ENCODE results near the gene CA10.

CA10 gene

DNA sequence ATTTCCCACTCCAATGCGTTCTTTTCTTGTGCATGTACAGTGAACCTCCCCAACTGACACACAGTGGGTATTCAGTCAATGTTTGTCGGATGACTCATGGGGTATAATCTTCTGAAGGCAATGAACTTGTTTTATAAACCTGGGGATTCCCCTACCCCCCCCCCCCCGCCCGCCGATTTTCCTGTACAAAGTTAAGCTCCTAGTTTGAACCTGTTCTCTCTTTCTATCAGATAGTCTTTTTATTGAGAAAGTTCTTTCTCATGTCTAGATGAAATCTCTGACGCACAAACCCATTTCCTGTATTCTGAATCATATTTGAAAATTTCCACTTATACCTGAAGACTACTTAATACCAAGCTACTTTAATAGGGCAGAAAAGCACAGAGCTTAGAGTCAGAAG, 338.3 kb downstream of the CA10 start:
- TF ChIP-seq, protein P1, sequence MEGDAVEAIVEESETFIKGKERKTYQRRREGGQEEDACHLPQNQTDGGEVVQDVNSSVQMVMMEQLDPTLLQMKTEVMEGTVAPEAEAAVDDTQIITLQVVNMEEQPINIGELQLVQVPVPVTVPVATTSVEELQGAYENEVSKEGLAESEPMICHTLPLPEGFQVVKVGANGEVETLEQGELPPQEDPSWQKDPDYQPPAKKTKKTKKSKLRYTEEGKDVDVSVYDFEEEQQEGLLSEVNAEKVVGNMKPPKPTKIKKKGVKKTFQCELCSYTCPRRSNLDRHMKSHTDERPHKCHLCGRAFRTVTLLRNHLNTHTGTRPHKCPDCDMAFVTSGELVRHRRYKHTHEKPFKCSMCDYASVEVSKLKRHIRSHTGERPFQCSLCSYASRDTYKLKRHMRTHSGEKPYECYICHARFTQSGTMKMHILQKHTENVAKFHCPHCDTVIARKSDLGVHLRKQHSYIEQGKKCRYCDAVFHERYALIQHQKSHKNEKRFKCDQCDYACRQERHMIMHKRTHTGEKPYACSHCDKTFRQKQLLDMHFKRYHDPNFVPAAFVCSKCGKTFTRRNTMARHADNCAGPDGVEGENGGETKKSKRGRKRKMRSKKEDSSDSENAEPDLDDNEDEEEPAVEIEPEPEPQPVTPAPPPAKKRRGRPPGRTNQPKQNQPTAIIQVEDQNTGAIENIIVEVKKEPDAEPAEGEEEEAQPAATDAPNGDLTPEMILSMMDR (IDR thresholded peaks at IDR 0.05; ENCODE audit: insufficient read depth, low read length, poor library complexity, severe bottlenecking), result no peak
- no peaks in the 10 kb centered on the region for H3K36me3 ChIP-seq (ENCODE audit: control insufficient read depth, insufficient read depth, low read length)
- H3K27me3 ChIP-seq (replicated peaks; ENCODE audit: control insufficient read depth, insufficient read depth, low read length), result no peaks in the 10 kb centered on the region
- no peak overlapping the region for H3K4me3 ChIP-seq (replicated peaks; ENCODE audit: low read depth, low read length)
- no peak for DNase-seq (ENCODE audit: extremely low read depth, insufficient read length)

DNA sequence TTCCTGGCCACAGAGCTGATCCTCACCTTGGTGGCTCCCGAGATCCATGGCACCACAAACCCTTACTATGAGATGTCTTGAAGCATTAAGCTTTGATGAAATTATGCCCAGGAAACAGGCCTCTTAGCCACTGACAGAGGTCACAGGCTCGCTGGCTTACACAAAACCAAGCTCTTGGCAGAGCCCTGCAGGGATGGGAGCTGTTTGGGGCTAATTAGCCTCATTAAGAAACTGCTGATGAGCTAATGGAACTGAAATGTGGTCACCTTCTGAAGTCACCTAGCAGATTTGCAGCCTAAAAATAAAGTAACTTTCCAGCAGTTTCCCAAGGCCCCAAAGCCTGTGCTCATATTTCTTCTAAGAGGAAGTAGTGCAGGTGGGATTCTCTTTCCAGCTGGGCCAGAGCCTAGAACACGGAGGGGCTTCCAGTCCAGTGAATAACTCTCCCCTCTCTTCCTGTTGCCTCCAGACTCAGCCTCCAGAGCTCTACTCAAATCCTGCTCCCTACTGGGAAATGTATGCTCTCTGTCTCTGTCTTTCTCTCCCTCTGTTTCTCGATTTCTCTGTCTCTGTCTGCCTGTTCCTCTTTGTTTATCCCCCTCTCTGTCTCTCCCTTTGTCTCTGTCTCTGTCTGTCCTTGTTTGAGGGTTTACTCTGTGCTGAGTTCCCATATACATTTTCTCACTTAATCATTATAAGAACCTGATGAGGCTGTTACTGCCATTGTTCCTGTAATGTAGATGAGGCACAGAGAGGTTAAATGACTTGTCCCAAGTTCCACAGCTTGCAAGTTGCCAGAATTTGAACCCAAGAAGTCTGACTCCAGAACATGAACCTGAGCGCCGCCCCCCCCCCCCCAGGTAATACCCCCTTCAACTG, 338.9 kb downstream of the CA10 start:
- DNase-seq (ENCODE audit: extremely low read depth, insufficient read length), result no peak
- TF ChIP-seq, protein P1 (IDR thresholded peaks at IDR 0.05; ENCODE audit: insufficient read depth, low read length, poor library complexity, severe bottlenecking), result no peak
- H3K4me3 ChIP-seq (replicated peaks; ENCODE audit: low read depth, low read length), result no peak overlapping the region

DNA sequence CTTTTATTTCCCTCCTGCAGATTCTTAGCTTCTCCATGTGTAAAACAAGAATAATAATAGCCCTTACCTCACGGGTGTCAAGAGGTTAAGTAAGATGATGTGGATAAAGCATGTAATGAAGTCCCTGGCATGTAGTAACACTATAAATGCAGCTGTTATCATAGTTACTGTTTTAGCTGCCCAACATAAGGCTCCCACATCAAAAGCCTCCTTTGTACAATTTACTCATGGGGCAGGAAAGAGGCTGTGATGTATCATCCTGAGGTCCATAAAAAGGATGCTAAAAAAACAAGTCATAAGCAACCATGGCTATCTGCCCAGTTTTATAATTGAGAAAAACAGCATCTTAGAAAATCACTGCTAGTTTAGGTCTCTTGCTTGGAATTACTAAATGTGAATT, 339.7 kb downstream of the CA10 start:
- H3K4me3 ChIP-seq (replicated peaks; ENCODE audit: low read depth, low read length), result no peak overlapping the region
- DNase-seq (ENCODE audit: extremely low read depth, insufficient read length), result no peak
- TF ChIP-seq, protein P1 (IDR thresholded peaks at IDR 0.05; ENCODE audit: insufficient read depth, low read length, poor library complexity, severe bottlenecking), result no peak
- H3K36me3 ChIP-seq (ENCODE audit: control insufficient read depth, insufficient read depth, low read length), result no peaks in the 10 kb centered on the region
- H3K27me3 ChIP-seq (replicated peaks; ENCODE audit: control insufficient read depth, insufficient read depth, low read length), result no peaks in the 10 kb centered on the region

More for the DNA sequence above, 338.9 kb downstream of the CA10 start:
- Histone ChIP-seq H3K27me3 (replicated peaks; ENCODE audit: control insufficient read depth, insufficient read depth, low read length) (no peaks in the 10 kb centered on the region), H3K36me3 (ENCODE audit: control insufficient read depth, insufficient read depth, low read length) (no peaks in the 10 kb centered on the region)

DNA sequence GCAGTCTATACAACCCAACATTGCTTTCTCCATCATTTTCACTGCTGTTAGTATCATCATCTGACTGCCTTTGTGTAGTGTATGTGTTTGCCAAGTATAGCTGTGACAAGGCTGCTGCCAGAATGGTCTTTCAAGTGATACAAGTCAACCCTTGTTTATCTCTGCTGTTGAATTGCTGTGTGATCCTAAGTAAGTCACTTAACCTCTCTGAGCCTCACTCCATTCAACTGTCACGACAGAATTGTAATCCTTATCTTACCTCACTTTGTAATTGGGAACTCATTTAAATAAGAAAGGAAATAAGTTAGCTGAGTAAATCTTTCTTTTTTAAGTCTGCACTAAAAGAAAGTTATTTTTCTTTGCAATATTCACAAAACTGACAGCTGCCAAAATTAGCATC, 340.6 kb downstream of the CA10 start:
- TF ChIP-seq, protein P1 (IDR thresholded peaks at IDR 0.05; ENCODE audit: insufficient read depth, low read length, poor library complexity, severe bottlenecking), result no peak
- Histone ChIP-seq H3K27me3 (replicated peaks; ENCODE audit: control insufficient read depth, insufficient read depth, low read length) (no peaks in the 10 kb centered on the region; the same call in 1 of the 2 replicates), H3K36me3 (ENCODE audit: control insufficient read depth, insufficient read depth, low read length) (no peaks in the 10 kb centered on the region), H3K4me3 (replicated peaks; ENCODE audit: low read depth, low read length) (no peak overlapping the region)
- DNase-seq (ENCODE audit: extremely low read depth, insufficient read length), result no peak

GRCh38 chr17:51817117-51817516, 341.4 kb downstream of the CA10 start:
- Histone ChIP-seq H3K36me3 (ENCODE audit: control insufficient read depth, insufficient read depth, low read length) (no peaks in the 10 kb centered on the region), H3K27me3 (replicated peaks; ENCODE audit: control insufficient read depth, insufficient read depth, low read length) (no peaks in the 10 kb centered on the region; the same call in 1 of the 2 replicates), H3K4me3 (replicated peaks; ENCODE audit: low read depth, low read length) (no peak overlapping the region)
- DNase-seq (ENCODE audit: extremely low read depth, insufficient read length), result no peak
- TF ChIP-seq, protein P1 (IDR thresholded peaks at IDR 0.05; ENCODE audit: insufficient read depth, low read length, poor library complexity, severe bottlenecking), result no peak
